Hindlimb muscle (tissue), 1 donor: ENCODE measurements around the gene TAOK3. TPM values are rescaled to one million over a fixed set of nuclear protein-coding genes. Genes with fewer than 3 reads are reported as not detected.
"Not testable (repeated sequence)": the region's sequence is repeated elsewhere in the genome, so short reads cannot be mapped to it uniquely, and the experiment has no call there.

Experiments
- DNase-seq: peaks from one replicate; pipeline ENCODE4 v3.0.0-alpha.2; 2013
- polyA plus RNA-seq: library from polyadenylated mRNA; unstranded; fragments of 120-200 nt; gene quantifications from one replicate; pipeline ENCODE4 v1.2.1, GENCODE V29; 2013; ENCODE audit not compliant: insufficient read length

The TAOK3 gene
- polyA plus RNA-seq, 1 donor = 19.1 TPM

DNA sequence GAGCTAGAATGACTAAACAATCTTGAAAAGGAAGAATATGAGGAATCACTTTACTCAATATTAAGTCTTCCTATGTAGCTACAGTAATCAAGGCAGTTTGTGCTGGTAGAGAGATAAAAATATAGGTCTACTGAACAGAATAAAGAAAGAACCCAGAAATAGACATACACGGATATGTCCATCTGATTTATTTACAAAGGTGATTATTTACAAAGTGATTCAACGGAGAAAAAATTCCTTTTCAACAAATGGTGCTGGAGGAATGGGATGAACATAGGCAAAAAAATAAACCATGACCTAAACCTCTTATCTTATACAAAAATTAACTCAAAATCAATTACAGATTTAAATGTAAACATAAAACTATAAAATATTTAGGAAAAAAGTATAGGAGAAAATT is 36.6 kb downstream of the TAOK3 start:
- DNase-seq = no peak

DNA sequence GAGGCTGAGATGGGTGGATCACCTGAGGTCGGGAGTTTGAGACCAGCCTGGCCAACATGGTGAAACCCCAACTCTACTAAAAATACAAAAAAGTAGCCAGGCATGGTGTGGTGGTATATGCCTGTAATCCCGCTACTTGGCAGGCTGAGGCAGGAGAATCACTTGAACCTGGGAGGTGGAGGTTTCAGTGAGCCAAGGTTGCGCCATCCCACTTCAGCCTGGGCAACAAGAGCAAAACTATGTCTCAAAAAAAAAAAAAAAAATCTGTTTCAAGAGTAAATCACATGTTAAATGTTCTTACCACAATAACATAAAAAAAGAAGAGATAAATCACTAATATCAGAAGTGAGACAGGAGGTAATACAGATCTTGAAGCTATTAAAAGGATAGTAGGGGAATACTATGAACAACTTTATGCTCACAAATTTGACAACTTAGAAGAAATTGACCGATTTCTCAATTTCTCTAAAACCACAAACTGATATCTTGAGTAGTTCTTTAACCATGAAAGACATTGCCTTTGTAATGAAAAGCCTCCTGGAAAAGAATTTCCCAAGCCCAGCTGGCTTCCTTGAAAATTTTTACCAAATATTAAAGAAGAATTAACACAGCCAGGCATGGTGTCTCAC is 37.7 kb downstream of the TAOK3 start:
- no peak for DNase-seq

DNA sequence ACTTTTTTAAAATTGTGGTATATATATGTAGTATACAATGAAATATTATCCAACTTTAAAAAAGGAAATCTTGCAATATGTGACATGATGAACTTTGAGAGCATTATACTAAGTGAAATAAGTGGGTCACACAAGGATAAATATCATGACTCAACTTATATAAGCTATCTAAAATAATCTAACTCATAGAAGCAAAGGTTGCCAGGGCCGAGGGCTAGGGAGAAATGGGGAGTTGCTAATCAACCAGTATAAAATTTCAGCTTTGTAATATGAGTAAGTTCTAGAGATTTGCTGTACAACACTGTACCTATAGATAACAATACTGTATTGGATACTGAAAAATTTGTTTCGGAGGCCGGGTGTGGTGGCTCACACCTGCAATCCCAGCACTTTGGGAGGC is 38.5 kb downstream of the TAOK3 start:
- DNase-seq = no peak

DNA sequence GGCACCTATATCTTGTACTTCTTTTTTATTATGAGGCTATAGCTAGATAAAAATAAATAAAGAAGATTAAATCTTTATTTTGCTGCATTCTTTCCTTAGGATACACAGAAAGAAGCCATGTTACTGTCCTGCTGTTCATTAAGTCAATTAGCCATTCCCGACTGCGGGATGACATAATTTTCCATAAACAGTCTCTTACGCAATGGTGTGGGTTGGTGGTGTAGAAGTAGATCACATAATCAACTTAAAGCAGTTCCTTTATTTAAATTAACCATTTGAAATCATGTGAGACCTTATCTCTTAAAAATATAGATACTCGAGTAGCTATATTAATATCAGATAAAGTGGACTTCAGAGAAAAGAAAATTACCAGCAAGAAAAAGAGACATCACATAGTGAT is 40.2 kb downstream of the TAOK3 start:
- DNase-seq = no peak

DNA sequence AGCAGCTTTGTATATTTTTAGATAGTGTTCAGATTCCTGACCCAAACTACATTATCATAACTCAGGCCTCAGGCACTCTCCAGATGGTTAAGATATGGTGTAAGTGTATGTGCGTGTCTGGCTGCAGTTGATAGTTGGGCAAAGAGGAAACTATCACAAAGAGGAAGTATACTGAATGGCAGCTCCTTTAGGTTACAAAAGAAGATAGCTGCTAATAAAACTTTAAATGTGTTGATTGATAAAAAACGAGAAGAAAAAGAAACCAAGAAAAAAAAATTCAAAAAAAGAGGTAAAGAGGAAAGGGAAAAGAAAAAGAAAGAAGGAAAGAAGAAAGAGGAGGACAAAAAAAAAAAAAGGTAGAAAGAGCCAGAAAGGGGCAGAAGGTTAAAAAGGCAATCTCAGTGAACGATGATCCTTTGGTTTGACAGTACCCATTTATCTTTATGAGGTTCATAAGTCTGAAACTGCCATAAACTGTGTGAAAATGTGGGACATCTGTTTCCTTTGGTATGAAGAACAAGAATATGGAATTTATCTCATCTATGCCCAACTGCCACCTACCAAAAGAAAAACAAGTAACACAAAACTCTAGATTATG is 42.2 kb downstream of the TAOK3 start:
- DNase-seq = no peak

DNA sequence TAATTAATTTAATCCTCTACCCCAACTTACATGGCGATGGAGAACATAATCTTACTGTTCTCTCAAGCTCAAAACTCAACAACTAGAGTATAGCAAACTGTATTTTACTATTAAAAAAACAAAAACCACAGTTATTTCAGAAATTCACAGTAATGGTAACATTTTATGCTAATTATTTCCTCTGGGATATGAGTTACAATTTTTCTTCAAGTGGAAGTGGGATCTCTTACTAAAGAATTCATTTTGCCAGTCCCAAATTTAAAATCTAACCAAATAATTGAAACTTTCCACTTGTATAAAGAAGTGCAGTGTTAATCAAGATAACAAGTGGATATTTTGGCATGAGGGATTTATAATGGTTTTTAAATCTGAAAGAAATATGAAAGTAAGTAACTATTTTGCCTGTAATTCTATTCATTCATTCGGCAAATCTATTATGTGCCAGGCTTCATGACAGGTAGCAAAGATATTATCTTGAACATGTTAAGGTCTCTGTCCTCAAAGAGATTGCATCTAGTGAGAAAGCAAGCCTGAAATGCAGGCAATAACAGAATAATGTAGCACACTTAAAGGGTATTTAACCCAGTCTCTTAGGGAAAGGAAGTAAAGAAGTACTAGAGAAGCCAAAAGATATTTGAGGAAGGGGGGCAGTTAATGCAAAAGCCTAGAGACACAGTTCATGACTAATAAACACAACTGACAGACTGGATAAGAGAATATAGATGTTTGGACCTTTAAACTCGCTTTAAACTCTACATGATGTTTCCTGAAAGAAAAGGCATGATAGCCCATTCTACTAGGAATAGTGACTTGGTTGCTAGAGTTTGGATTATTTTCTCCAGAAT is 44.0 kb downstream of the TAOK3 start:
- DNase-seq = no peak

DNA sequence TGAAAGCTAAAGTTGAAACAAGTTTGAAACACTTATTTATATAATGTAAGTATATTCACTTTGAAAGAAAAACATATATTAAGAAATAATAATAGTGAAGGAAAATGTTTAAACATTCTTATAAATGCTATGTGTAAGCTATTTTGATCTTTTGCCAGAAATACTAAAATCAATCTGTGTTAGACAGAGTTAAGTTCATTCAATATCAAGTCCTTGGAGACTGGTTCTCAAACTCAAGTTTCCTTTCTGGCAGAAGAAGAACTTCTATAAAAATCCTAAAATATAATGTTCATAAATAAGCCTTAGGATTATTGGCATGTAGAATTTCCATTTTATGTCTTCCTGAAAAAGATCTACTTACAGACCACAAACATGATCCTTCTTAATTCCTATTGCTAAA is 45.3 kb downstream of the TAOK3 start:
- DNase-seq = no peak

DNA sequence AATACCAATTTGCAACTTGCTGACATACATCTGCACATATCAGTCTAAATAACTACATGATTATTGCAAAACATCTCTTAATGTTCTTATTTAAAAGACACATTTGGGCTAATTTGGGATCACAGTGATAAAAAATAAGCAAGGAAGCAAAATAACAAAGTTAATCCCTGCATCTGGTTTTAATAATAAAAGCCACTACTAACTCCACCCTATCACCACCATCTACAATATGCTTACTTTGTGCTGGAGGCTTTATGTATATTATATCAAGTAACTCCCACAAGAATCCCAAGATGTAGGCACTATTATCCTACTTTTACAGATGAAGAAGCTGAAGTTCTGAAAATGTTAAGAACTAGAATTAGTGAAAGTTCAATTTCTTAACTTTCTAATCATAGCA is 45.7 kb downstream of the TAOK3 start:
- DNase-seq = no peak

DNA sequence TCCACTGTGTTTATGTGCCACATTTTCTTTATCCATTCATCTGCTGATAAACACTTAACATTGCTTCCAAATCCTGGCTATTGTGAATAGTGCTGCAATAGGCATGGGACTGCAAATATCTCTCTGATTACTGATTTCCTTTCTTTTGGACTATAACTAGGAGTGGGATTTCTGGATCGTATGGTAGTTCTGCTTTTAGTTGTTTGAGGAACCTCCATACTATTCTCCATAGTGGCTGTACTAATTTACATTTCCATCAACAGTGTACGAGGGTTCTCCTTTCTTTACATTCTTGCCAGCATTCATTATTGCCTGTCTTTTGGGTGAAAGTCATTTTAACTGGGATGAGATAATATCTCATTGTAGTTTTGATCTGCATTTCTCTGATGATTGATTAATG is 47.6 kb downstream of the TAOK3 start:
- no peak for DNase-seq

DNA sequence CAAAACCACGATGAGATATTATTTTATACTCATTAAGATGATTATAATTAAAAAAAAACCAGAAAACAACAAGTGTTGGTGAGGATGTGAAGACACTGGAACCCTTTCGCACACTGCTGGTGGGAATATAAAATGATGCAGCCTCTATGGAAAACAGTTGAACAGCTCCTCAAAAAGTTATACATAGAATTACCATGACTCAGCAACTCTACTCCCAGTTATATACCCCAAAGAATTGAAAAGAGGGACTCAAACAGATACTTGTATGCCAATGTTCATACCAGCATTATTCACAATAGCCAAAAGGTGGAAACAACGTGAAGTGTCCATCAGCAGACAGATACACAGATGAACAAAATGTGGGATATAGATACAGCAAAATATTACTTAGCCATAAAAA is 53.1 kb downstream of the TAOK3 start:
- DNase-seq = no peak

DNA sequence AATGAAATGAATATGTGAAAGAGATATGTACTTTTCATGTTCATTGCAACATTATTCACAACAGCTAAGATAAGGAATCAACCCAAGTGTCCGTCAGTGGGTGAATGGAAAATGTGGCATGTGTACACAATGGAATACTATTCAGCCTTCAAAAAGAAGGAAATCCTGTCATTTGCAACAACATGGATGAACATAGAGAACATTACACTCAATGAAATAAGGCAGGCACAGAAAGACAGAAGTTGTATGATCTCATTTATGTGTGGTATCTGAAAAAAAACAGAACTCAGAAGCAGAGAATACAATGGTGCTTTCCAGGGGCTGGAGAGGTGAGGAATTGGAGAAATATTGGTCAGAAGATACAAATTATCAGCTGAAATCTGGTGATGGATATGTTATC is 54.0 kb downstream of the TAOK3 start:
- DNase-seq = no peak

DNA sequence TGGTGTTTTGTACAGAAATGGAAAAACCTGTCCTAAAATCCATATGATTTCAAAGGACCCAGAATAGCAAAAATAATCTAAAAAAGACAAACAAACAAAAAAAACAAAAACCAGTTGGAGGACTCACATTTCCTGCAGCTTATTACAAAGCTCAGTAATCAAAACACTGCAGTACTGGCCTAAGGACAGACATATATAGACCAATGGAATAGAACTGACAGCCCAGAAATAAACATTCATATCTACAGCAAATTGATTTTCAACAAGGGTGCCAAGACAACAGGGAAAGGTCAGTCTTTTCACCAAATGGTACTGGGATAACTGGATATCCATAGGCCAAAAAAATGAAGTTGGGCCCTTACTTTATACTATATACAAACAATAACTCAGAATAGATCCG is 55.0 kb downstream of the TAOK3 start:
- no peak for DNase-seq

DNA sequence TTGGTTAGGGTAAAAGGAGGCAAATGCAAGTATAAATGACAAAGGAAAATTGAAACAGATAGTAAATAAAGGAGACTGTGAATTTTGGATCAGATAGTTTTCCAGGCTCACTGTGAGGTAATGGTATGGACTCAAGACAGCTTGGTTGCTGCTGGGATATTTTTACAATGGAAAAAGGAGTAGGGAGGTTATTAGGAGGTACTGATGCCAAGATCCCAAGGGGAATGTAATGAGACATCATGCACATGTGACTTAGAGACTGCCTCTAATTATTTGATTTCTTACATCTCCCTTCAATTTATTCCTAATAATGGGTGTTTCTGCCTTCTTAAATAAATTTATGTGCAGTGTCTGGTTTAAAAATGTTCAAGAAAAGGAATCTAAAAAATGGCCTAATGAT is 56.9 kb downstream of the TAOK3 start:
- DNase-seq = no peak

DNA sequence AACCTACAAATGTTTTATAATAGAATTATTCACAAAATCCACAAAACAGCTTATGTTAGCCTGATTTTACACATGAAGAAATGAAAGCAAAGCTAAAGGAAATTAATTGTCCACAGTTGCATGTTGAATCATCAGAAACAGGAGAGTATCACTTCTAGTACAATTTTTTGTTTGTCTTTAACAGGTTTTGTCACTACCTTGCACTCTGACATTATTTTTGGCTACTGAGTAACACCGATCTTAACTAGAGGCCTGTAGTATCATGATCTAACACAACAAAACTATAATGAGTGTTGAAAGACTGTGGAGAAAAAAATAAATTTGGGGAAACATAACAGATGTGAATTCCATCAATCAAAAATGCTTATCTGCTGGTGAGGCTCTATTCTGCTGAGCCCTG is 60.1 kb downstream of the TAOK3 start:
- no peak for DNase-seq

DNA sequence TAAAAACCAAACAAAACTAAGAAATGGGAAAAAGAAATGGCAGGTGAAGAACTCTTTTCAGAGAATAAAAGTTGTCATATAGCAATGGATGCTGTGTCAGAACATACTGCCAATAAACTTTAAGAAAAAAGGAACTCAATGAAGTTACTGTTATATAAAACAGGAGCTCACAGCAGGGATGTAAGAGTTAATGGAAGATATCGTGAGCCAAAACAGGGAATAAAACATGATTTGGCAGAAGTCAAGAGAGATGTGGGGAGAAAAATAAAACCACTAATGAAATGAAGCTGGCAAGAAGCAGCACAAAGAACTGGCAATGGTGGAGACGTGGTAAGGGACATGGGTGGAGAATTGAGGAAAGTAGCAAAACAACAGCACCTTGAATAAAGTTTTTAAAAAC is 61.0 kb downstream of the TAOK3 start:
- no peak for DNase-seq

DNA sequence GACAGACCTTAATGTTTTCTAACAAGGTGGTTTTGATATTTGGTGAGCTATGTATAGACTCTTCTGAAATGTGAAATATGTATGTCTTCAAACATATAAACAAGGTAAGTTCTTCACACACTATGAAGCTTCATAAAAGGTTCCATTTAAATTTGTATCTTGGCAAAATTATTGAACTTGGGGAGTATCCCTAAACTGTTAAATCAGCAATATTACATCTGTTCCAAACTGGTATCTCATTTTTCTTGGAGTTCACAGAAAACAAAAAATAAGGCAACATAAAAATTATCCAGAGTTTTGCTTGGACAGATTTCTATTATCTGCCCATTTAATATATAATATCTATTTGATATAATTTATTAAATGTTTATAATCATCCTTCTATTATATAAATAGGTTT is 62.4 kb downstream of the TAOK3 start:
- no peak for DNase-seq

DNA sequence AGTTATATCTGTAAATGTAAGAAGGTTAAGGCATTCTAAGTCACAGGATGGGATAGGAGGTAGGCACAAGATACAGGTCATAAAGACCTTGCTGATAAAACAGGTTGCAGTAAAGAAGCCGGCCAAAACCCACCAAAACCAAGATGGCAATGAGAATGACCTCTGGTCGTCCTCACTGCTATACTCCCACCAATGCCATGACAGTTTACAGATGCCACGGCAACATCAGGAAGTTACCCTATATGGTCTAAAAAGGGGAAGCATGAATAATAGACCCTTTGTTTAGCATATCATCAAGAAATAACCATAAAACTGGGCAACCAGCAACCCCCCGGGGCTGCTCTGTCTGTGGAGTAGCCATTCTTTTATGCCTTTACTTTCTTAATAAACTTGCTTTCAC is 64.7 kb downstream of the TAOK3 start:
- DNase-seq = not testable (repeated sequence)

DNA sequence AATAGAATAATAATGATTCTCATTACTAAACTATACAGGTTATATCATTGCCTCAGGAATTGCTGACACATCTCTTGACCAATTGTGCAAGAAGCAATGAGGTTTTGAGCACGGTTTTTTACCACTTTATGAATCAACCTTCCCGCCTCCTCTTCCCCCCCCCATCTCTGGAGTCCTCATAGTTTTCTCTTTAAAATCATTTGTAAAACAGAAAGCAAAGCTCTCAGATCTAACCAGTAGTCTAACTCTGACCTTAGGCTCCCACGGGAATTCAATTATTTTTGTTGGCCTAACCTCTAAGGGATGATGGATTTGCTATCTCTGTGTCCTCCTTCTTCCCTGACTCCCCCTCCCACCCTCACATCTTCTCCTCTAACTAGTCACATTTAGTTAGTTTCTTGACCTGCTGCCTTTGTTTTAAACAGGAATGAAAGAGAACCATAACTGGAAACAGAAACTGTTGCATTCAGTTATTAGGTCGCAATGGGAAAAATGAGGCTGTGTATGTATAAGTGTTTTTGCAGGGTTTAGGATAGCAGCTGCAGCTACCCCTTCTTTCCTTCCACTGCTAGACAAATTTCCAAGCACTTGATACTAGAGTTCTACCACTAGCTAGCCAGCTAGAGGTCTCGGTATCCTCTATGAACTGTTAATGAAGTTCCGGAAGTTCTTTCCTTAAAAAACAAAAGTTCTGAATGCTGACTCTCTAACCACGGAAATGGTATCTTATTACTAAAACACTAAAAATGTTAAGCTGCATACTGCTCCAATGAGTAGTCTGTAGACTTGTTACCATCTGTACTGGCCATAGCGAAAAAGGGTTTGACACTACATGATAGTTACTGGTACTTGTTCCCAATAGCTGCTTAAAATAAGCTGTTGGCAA is 65.4 kb downstream of the TAOK3 start:
- DNase-seq = no peak

DNA sequence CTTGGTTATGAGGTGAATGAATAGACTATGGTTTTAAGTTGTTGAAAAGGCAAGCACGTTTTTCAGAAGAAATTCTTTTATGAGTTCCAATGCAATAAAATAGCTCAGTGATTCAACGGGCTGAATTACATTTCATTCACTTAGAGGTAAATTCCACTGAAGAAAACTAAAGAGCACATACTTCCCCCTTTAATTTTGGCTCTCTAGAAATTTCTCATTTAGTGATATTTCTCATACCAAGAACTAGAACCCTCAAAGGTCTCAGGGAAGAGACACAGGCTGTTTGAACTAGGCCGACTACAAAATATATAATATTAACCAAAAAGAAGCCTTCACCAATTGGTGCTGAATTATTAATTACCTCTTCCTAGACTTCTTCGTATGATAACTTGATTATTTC is 68.6 kb downstream of the TAOK3 start:
- no peak for DNase-seq

DNA sequence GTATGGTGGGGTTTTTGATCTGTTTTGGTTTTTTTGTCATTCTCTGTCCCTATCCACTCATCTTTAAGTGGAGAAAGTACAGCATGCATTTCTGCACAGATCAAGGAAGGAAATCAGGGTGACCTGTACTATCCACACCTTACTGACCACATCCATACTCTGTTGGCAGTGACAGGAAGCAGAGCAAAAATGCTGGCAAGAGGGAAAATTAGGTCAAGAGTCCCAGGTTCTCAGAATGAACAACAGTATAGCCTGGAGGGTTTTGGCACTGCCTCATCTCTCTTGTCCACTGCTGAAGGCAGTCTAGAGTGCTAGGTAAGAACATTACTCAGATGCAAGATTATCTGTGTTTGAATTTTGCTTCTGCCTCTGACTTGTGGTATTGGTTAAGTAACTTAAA is 70.7 kb downstream of the TAOK3 start:
- no peak for DNase-seq

DNA sequence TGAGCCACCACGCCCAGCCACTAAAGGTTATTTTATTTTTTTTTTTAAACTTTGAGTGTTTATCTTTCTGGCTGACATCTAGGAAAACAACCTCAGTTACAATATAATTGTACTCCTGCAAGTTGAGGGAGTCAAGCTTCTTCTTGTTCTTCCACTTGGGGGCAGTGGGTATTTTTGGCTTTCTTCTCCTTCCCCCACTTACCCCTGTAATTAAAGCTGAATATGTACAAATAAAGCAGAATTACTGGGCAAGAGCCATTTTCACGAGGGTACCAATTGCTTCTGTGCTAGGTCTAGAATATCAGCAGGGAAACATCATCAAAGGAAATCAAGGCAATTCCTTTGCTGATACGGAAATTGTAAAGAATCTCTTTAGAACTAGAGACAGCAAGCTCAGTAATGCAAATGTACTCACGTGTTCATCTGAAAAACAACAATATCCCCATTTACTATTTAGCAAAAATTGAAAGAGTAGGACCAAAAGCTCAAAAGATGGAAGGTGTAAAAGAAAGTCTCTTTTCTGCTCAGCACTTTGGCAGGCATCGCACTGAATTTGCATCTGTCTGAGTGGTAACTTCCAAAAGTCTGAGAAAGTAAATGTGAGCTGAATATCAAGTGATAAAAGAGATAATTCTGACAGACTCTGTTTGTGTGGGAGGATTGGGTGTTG is 72.8 kb downstream of the TAOK3 start:
- DNase-seq = no peak

DNA sequence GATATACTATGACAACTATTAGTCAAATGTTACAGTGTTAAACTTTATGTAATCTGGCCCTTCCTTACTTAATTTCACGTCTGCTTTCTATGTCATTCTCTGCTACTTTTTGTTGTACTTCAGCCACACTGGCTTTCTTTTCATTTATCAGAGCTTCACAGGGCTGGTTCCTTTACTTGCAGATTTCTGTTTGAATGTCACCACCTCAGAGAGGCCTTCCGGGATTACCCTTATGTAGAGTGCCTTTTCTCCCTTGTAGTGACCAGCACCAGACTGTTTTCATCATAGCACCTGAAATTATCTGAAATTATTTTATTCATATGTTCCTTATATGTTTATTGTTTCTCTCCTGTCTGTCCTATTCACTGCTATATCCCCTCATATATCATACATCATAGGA is 75.4 kb downstream of the TAOK3 start:
- DNase-seq = no peak

DNA sequence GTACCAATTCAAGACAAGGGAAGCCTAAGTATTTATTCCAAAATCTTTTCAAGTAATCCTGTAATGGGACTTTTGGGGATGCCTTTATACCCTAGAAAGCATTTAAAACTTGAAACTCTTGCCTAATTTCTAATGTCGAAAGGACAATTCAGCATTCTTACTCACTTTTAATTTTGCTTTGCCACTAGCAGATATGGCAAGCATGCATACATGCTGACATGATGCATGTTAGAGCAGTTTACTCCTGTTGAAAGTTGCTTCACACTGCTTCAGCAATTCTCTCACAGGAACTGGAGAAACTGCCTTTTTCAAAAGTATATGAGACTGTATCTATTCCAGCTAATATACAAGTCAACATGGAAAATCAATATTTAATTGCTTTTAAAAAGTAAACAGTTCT is 79.9 kb downstream of the TAOK3 start:
- DNase-seq = no peak
